Gastrocnemius medialis (tissue), 4 donors: ENCODE data around the gene MAP1LC3B2. TPM values are rescaled to one million over a fixed set of nuclear protein-coding genes. Genes with fewer than 3 reads are reported as not detected.

Experiments used
- ATAC-seq, 2 donors: fragments of 150-250 bp; one replicate each; pipeline ENCODE4 v1.9.1; 2016
- DNase-seq, 2 donors: peaks; one replicate each; pipeline ENCODE4 v3.0.0-alpha.2; 2019
- H3K27ac ChIP-seq, 4 donors: fragments of 200-600 bp; sonication (generic); 1 replicate in 1 of 4; 2 replicates in 3 of 4; pipeline ENCODE4 v1.5.1; 2016 to 2018; ENCODE audit warnings: mild to moderate bottlenecking in 2 of 4, moderate library complexity in 1 of 4
- H3K27me3 ChIP-seq, 3 donors: fragments of 200-600 bp; sonication (generic) in 2 of 3; 1 replicate in 1 of 3; 2 replicates in 2 of 3; pipeline versions ENCODE4 v1.5.1 to v1.6.0; 2016 to 2019; ENCODE audit warnings: mild to moderate bottlenecking in 1 of 3, moderate library complexity in 1 of 3
- H3K36me3 ChIP-seq, 2 donors: fragments of 200-600 bp; sonication (generic) in 1 of 2; one replicate each; pipeline ENCODE4 v1.5.1; 2017 to 2018
- H3K4me1 ChIP-seq, 2 donors: fragments of 200-600 bp; sonication (generic) in 1 of 2; one replicate each; pipeline ENCODE4 v1.5.1; 2016 to 2017; ENCODE audit warnings: mild to moderate bottlenecking in 2 of 2
- H3K4me3 ChIP-seq, 4 donors: fragments of 200-600 bp; sonication (generic) in 3 of 4; 1 replicate in 1 of 4; 2 replicates in 3 of 4; pipeline ENCODE4 v1.5.1; 2016 to 2019; ENCODE audit warnings: mild to moderate bottlenecking in 2 of 4
- H3K9me3 ChIP-seq, 3 donors: fragments of 200-600 bp; sonication (generic) in 2 of 3; 1 replicate in 1 of 3; 2 replicates in 2 of 3; pipeline ENCODE4 v1.5.1; 2016 to 2019
- POLR2A ChIP-seq, 2 donors: fragments of 450-650 bp; IDR thresholded peaks; one replicate each; pipeline ENCODE4 v1.6.1; 2017; ENCODE audit warnings: antibody characterized with exemption in 2 of 2, mild to moderate bottlenecking in 2 of 2, moderate library complexity in 2 of 2
- in situ Hi-C, 4 donors: fragments of 200-750 bp; cut with MboI; loops; one replicate each; pipeline versions ENCODE4 v1.15.0 to v1.8.0; 2017; ENCODE audit warnings: low sequenced_read_pairs in 4 of 4
- intact Hi-C: fragments of 100-400 bp; cut with DNase I; formaldehyde crosslinking; loops from one replicate; pipeline ENCODE4 v1.15.1; 2023; ENCODE audit warnings: low total_unique reads
- total RNA-seq, 4 donors: library from RNA; depleted of rRNA; stranded (reverse); fragments of >200 nt; gene quantifications; one replicate each; pipeline versions ENCODE4 v1.1.0 to v1.2.3, GENCODE V29; 2016
- TF ChIP-seq, protein P1 (sequence below), 5 experiments: fragments of 450-650 bp in 3 of 5; fragments of 200-600 bp in 2 of 5; sonication (generic) in 2 of 5; IDR thresholded peaks in 4 of 5; conservative IDR thresholded peaks in 1 of 5; 1 replicate in 4 of 5; 2 replicates in 1 of 5; pipeline ENCODE4 v1.5.1; 2016 to 2019; ENCODE audit warnings: antibody characterized with exemption in 5 of 5, mild to moderate bottlenecking in 3 of 5, moderate library complexity in 3 of 5

The MAP1LC3B2 gene
- total RNA-seq, 4 donors from 2014 or later, result 0.68 to 2.5 (median 1.4) TPM

GRCh38 chr12:116534311-116535121 lies 24.7 kb upstream of the MAP1LC3B2 start:
- Histone ChIP-seq H3K4me3 (peak overlapping the region; percentile 50 to 88 (median 74)), H3K27me3 (no peaks in the 10 kb centered on the region), H3K9me3 (no peaks in the 10 kb centered on the region), H3K36me3 (no peaks in the 10 kb centered on the region), H3K27ac (peak overlapping the region; percentile 75 to 81 (median 80)), H3K4me1 (peaks cover 8 to 11% of the 10 kb centered on the region in 2 donors)
- no peak for TF ChIP-seq POLR2A (IDR thresholded peaks at IDR 0.05)
- TF ChIP-seq, protein P1, sequence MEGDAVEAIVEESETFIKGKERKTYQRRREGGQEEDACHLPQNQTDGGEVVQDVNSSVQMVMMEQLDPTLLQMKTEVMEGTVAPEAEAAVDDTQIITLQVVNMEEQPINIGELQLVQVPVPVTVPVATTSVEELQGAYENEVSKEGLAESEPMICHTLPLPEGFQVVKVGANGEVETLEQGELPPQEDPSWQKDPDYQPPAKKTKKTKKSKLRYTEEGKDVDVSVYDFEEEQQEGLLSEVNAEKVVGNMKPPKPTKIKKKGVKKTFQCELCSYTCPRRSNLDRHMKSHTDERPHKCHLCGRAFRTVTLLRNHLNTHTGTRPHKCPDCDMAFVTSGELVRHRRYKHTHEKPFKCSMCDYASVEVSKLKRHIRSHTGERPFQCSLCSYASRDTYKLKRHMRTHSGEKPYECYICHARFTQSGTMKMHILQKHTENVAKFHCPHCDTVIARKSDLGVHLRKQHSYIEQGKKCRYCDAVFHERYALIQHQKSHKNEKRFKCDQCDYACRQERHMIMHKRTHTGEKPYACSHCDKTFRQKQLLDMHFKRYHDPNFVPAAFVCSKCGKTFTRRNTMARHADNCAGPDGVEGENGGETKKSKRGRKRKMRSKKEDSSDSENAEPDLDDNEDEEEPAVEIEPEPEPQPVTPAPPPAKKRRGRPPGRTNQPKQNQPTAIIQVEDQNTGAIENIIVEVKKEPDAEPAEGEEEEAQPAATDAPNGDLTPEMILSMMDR (IDR thresholded peaks at IDR 0.05 in 4 of 5, conservative IDR thresholded peaks at IDR 0.05 in 1 of 5), result no peak
- peak; percentile 55 to 68 for ATAC-seq
- DNase-seq, result no peak
- intact Hi-C loops (loop anchor here (5.0 kb wide), 4 partner anchors 63 to 257 kb away; partner anchors contain the start of gene MED13L), in situ Hi-C loops (no loop called here)

GRCh38 chr12:116535241-116535640 lies 23.9 kb upstream of the MAP1LC3B2 start:
- in situ Hi-C loops, result no loop called here
- Histone ChIP-seq H3K4me1 (peaks cover 11 to 15% of the 10 kb centered on the region in 2 donors), H3K36me3 (no peaks in the 10 kb centered on the region), H3K4me3 (no peak overlapping the region), H3K27ac (no peak overlapping the region), H3K27me3 (no peaks in the 10 kb centered on the region), H3K9me3 (no peaks in the 10 kb centered on the region)
- DNase-seq (no peak), ATAC-seq (no peak)
- intact Hi-C loops, result loop anchor here (5.0 kb wide), 1 partner anchor 218 kb away; no protein-coding TSS in a partner anchor
- no peak for TF ChIP-seq POLR2A (IDR thresholded peaks at IDR 0.05)
- TF ChIP-seq, protein P1 (IDR thresholded peaks at IDR 0.05 in 4 of 5, conservative IDR thresholded peaks at IDR 0.05 in 1 of 5), result no peak

GRCh38 chr12:116537101-116537904 lies 21.9 kb upstream of the MAP1LC3B2 start:
- H3K27ac ChIP-seq, result no peak overlapping the region
- TF ChIP-seq, protein P1 (IDR thresholded peaks at IDR 0.05 in 4 of 5, conservative IDR thresholded peaks at IDR 0.05 in 1 of 5), result no peak
- TF ChIP-seq POLR2A (IDR thresholded peaks at IDR 0.05), result no peak
- in situ Hi-C loops, result no loop called here

GRCh38 chr12:116538076-116538591 lies 21.0 kb upstream of the MAP1LC3B2 start:
- DNase-seq (no peak), ATAC-seq (no peak)
- intact Hi-C loops (loop anchor here (5.0 kb wide), 1 partner anchor 221 kb away; no protein-coding TSS in a partner anchor), in situ Hi-C loops (no loop called here)
- Histone ChIP-seq H3K4me1 (peaks cover 6 to 15% of the 10 kb centered on the region in 2 donors), H3K36me3 (no peaks in the 10 kb centered on the region), H3K9me3 (no peaks in the 10 kb centered on the region), H3K27me3 (no peaks in the 10 kb centered on the region), H3K4me3 (no peak overlapping the region), H3K27ac (peak overlapping the region in 1 of 4 donors; percentile 8)
- no peak for TF ChIP-seq POLR2A (IDR thresholded peaks at IDR 0.05)
- TF ChIP-seq, protein P1 (IDR thresholded peaks at IDR 0.05 in 4 of 5, conservative IDR thresholded peaks at IDR 0.05 in 1 of 5), result no peak

More at GRCh38 chr12:116537101-116537904, 21.9 kb upstream of the MAP1LC3B2 start:
- ATAC-seq (no peak), DNase-seq (no peak)
- Histone ChIP-seq H3K36me3 (no peaks in the 10 kb centered on the region), H3K4me3 (no peak overlapping the region), H3K4me1 (peaks cover 11 to 16% of the 10 kb centered on the region in 2 donors), H3K9me3 (no peaks in the 10 kb centered on the region), H3K27me3 (no peaks in the 10 kb centered on the region)
- intact Hi-C loops, result loop anchor here (5.0 kb wide), 1 partner anchor 220 kb away; no protein-coding TSS in a partner anchor
